Neural progenitor cell (in vitro differentiated cells): ENCODE measurements around the gene INHBA.

ENCODE experiments used
- CTCF ChIP-seq: fragments of 200-600 bp; sonication (generic); IDR thresholded peaks from 2 replicates; pipeline ENCODE4 v1.5.1; 2017; ENCODE audit warnings: antibody characterized with exemption, mild to moderate bottlenecking
- EZH2 ChIP-seq: fragments of 200-600 bp; sonication (generic); IDR thresholded peaks from 2 replicates; pipeline ENCODE4 v1.6.1; 2017; ENCODE audit warnings: antibody characterized with exemption, mild to moderate bottlenecking, moderate library complexity

GRCh38 chr7:41699516-41699915 is 3.4 kb downstream of the INHBA start:
- TF ChIP-seq CTCF (no peak), EZH2 (no peak)
